ENCODE results near the gene TENM4.

The TENM4 gene

GRCh38 chr11:78804991-78805390, 635.8 kb downstream of the TENM4 start:
- in situ Hi-C loops (cut with MboI; ENCODE audit: low sequenced_read_pairs) = no loop called here

GRCh38 chr11:78803995-78804394, 636.8 kb downstream of the TENM4 start:
- in situ Hi-C loops (cut with MboI; ENCODE audit: low sequenced_read_pairs) = no loop called here

GRCh38 chr11:78802058-78802761, 638.6 kb downstream of the TENM4 start:
- in situ Hi-C loops (cut with MboI; ENCODE audit: low sequenced_read_pairs) = no loop called here

- in situ Hi-C loops (cut with MboI; ENCODE audit: low sequenced_read_pairs) = no loop called here
Observed at GRCh38 chr11:78801161-78801884, 639.5 kb downstream of the TENM4 start.

GRCh38 chr11:78800756-78801155, 640.1 kb downstream of the TENM4 start:
- in situ Hi-C loops (cut with MboI; ENCODE audit: low sequenced_read_pairs) = no loop called here

GRCh38 chr11:78800096-78800690, 640.6 kb downstream of the TENM4 start:
- in situ Hi-C loops (cut with MboI; ENCODE audit: low sequenced_read_pairs) = no loop called here

GRCh38 chr11:78798663-78799062, 642.2 kb downstream of the TENM4 start:
- in situ Hi-C loops (cut with MboI; ENCODE audit: low sequenced_read_pairs) = no loop called here

GRCh38 chr11:78797559-78797958, 643.3 kb downstream of the TENM4 start:
- in situ Hi-C loops (cut with MboI; ENCODE audit: low sequenced_read_pairs) = no loop called here

- in situ Hi-C loops (cut with MboI; ENCODE audit: low sequenced_read_pairs) = no loop called here
Observed at GRCh38 chr11:78796956-78797355, 643.9 kb downstream of the TENM4 start.

- in situ Hi-C loops (cut with MboI; ENCODE audit: low sequenced_read_pairs) = no loop called here
Observed at GRCh38 chr11:78795621-78796261, 645.1 kb downstream of the TENM4 start.

GRCh38 chr11:78791964-78792363, 648.9 kb downstream of the TENM4 start:
- in situ Hi-C loops (cut with MboI; ENCODE audit: low sequenced_read_pairs) = no loop called here

- in situ Hi-C loops (cut with MboI; ENCODE audit: low sequenced_read_pairs) = no loop called here
Observed at GRCh38 chr11:78791254-78791653, 649.6 kb downstream of the TENM4 start.

- in situ Hi-C loops (cut with MboI; ENCODE audit: low sequenced_read_pairs) = no loop called here
Observed at GRCh38 chr11:78790784-78791183, 650.0 kb downstream of the TENM4 start.

GRCh38 chr11:78789375-78789774, 651.5 kb downstream of the TENM4 start:
- in situ Hi-C loops (cut with MboI; ENCODE audit: low sequenced_read_pairs) = no loop called here

GRCh38 chr11:78788533-78788932, 652.3 kb downstream of the TENM4 start:
- in situ Hi-C loops (cut with MboI; ENCODE audit: low sequenced_read_pairs) = no loop called here

- in situ Hi-C loops (cut with MboI; ENCODE audit: low sequenced_read_pairs) = no loop called here
Observed at GRCh38 chr11:78787696-78788095, 653.1 kb downstream of the TENM4 start.

- in situ Hi-C loops (cut with MboI; ENCODE audit: low sequenced_read_pairs) = no loop called here
Observed at GRCh38 chr11:78786746-78787145, 654.1 kb downstream of the TENM4 start.

GRCh38 chr11:78786086-78786485, 654.7 kb downstream of the TENM4 start:
- in situ Hi-C loops (cut with MboI; ENCODE audit: low sequenced_read_pairs) = no loop called here

GRCh38 chr11:78784321-78785061, 656.3 kb downstream of the TENM4 start:
- in situ Hi-C loops (cut with MboI; ENCODE audit: low sequenced_read_pairs) = no loop called here

GRCh38 chr11:78783846-78784245, 657.0 kb downstream of the TENM4 start:
- in situ Hi-C loops (cut with MboI; ENCODE audit: low sequenced_read_pairs) = no loop called here

- in situ Hi-C loops (cut with MboI; ENCODE audit: low sequenced_read_pairs) = no loop called here
Observed at GRCh38 chr11:78783301-78783700, 657.5 kb downstream of the TENM4 start.
